HuH-7.5 (cell line): ENCODE measurements around the gene TDP2.
A peak's percentile ranks its signal among the peaks of the same experiment; 100 is the strongest.
"Not testable (repeated sequence)": the region's sequence is repeated elsewhere in the genome, so short reads cannot be mapped to it uniquely, and the experiment has no call there.

ENCODE experiments used
- DNase-seq: peaks from one replicate; pipeline ENCODE4 v3.0.0; 2011; ENCODE audit warnings: low spot score

Gene TDP2, protein sequence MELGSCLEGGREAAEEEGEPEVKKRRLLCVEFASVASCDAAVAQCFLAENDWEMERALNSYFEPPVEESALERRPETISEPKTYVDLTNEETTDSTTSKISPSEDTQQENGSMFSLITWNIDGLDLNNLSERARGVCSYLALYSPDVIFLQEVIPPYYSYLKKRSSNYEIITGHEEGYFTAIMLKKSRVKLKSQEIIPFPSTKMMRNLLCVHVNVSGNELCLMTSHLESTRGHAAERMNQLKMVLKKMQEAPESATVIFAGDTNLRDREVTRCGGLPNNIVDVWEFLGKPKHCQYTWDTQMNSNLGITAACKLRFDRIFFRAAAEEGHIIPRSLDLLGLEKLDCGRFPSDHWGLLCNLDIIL

DNA sequence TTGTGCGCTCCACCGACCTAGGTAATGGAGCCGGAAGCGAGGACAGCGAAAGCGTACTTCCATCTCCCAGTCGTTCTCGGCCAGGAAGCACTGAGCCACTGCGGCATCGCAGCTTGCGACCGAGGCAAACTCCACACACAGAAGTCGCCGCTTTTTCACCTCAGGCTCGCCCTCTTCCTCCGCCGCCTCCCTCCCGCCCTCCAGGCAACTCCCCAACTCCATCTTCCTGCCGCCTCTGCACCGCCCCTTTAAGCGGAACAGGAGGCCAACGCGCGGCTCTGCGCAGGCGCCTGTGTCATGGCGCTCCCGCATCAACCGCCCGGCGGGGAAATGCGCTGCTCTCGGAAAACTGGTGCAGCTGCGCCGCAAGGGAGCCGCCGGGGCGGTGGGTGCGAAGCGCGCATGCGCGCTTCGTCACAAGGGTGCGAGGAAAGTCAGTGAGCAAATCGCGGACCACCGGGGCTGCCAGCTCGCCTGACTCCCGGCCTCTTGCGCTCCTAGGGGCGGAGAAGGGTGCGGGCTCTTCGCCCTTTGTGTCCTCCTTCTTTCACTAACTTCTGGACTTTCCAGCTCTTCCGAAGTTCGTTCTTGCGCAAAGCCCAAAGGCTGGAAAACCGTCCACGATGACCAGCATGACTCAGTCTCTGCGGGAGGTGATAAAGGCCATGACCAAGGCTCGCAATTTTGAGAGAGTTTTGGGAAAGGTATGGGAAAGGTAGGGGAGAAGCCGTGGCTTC is at the start of gene TDP2, which contains the start of gene ACOT13:
TSS of gene TDP2 (minus strand) at position 259 of the 737 bp plus-strand sequence. CDS start at position 222, 37 bp downstream.
TSS of gene ACOT13 (plus strand) at position 437 of the 737 bp plus-strand sequence. CDS start at position 624, 187 bp downstream.
- DNase-seq: peak; percentile 62

DNA sequence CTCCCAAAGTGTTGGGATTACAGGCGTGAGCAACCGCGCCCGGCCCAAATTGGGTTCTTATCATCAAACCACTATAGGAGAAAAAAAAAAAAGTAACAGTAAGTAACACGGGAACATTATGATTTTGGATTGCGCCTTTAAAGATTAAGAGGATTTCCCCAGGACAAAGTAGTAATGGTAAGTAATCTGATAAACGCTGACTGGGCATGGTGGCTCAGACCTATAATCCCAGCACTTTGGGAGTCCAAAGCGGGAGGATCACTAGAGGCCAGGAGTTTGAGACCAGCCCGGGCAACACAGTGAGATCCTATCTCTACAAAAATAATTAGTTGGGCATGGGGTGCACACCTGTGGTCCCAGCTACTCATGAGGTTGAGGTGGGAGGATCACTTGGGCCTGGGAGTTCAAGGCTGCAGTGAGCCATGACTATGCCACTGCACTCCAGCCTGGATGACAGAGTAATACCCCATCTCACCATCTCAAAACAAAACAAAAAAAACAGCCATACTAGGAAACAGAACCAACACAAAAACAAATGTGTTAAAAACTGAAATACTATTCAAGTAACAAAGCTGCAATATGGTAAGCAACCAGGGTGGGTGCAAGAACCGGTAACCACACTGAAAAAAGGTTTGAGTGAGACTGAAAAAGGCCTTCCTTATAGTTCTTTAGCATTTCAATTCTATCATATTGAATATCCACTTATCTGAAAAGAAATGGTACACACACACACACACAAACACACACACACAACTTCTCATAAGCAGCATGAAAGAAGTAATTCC is 44.0 kb upstream of the TDP2 start:
- no peak for DNase-seq

DNA sequence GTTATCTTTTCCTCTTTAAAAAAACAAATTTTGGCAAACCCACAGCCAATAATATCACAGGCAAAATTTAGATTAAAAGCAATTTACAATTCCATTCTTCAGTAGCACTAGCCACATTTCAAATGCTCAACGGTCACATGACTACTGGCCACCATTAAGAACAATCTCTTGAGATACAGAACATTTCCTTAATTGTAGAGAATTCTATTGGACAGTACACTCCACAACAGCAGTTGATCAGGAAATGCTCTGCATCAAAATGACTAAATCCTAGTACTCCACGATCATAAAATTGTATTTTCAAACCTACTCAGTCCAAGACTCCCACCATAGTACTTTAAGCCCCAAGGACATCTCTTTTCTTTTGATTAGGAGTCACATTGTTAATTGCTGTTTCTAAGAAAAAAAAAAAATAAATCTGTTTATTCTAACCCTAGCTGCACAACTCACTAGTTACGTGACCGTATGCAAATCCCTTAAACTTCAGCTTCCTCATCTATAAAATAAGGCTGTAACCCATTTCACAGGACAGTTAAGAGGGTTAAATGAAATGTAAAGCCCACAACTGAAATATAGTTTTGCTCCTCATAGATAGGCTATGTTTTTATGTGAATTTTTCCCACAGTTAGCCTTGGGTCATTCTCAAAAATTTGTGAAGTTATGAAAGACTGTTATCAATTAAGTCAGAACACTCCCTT is 42.5 kb upstream of the TDP2 start:
- DNase-seq: no peak

DNA sequence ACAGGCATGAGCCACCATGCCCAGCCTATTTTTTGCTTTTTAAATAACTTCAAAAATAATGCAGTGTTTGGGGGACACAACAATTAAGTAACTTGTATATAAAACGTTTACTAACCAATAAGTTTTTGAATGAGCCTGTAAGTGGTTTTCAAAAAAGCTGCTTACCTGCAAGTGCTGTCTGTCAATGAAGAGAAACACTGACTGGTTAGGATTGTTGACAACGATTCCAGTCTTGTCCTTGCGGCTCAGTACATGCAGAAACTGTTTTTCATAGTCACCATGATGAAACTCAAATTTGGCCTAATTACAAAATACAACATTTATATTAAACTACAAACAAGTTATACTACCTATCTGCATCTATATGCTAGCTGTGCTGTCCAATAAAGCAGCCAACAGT is 41.9 kb upstream of the TDP2 start:
- DNase-seq: no peak

DNA sequence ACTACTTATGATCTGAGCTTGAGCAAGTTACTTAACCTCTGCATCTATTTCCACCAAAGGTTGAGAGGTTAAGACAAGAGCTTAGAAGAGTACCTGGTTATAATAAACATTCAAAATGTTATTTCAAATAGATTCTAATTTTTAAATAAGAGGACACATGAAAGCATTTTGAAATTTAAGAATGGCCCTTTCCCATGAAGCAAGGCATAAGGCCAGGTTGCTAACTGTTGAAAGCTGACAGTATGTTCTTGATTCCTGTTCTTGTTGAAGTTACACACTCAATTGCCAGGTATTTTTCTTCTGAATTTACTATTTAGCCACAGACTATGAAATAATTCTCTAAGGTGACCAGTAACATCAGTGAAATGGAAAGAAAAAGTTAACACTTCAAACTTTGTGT is 37.8 kb upstream of the TDP2 start:
- no peak for DNase-seq

DNA sequence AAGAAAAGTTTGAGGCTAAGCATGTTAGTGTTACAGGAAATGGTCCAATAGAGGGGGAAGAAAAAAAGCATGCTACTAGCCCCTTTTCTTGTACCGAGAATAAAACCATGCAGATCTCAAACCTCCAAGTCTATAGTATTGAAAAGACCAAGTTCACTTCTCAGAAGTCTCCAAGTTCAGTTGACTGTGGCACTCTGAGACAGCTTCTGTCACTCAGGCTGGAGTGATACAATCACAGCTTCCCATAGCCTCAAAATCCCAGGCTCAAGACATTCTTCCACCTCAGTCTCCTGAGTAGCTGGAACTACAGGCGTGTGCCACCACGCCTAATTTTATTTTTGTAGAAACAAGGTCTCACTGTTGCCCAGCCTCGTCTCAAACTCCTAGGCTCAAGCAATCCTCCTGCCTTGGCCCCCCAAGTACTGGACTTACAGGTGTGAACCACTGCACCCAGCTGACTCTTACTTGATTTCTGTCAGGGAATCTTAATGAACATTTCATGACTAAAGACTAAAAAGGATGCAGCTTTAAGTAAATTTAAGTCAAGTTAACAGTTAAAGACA is 36.1 kb upstream of the TDP2 start:
- no peak for DNase-seq

DNA sequence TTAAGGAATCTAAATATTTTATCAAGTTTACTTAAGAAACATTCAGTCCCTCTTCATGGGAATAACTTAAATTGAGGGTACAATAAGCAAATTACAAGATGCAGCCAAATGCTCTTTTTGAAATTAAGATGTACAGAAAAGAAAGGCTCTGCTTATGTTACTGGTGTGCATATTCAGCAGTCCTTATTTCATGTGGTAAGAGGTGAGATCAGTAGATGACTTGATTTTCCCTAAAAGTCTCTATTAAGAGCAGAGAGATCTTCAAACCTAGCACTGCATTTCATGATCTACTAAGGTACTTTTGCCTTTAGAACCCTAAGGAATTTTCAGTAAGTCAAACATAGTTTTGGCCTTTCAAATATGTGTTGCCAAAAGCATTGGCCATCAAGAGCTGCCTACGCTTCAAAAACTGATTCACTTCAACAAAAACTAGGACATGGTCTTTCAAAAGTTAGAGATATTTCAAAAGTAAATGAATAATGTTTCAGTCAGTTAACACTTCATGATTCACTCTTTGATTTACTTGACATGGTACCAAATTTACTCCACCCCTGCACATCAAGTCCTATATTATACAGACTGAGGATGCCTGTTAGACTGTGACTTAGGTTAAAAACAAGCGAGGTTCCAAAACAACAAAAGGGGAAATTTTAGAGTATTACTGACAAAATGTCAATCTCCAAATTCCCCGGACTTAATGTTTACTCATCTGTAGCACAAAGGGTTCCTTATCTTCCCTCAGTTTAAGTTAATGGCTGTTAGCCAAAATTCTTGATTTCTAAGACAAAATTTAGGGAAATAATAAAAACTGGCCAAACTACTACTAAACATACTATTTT is 33.0 kb upstream of the TDP2 start:
- DNase-seq: no peak

DNA sequence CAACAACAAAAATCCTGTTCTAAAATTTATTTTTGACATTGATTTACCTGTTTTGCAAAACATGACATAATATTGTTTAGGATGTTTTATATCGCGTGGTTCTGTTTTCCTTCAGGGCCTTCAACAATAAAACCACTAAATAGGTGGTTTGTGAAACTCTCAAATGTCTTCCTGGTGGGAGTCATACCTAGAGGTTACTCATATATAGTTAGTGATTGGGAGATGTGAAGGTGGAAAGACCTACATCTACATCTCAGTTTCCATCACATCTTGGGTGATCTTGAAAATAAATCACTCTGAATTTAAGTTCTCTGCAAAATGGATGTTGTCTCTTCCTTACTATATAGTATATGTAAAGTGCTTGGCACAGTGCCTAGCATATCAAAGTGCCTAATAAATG is 29.4 kb upstream of the TDP2 start:
- DNase-seq: no peak

DNA sequence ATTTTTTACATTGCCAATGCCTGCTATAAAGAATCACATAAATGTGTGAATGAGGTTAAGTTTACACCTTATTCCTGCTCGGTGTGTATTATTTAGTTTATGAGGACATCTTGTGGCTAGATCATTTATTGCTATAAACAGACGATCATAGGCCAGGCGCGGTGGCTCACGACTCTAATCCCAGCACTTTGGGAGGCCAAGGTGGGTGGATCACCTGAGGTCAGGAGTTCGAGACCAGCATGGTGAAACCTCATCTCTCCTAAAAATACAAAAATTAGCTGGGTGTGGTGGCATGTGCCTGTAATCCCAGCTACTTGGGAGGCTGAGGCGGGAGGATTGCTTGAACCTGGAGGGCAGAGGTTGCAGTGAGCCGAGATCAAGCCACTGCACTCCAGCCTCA is 28.9 kb upstream of the TDP2 start:
- not testable (repeated sequence) for DNase-seq

DNA sequence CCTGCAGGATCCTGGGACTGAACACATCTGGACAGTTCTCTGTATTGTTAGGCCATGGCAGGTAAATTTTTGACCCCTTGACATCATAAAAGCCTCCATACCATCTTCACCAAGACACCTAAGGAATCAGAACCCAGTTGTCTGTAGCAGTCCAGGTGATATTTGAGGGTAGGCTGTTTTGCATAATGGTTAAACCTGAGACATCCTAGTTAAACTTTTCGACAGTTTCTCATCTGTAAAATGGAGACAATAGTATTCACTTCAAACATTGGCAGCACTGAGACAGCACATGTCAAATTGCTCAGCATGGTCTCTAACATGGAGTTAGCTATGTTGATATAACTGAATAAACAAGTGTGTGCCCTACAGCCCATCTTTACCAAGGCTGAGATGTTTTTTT is 27.5 kb upstream of the TDP2 start:
- DNase-seq: no peak

DNA sequence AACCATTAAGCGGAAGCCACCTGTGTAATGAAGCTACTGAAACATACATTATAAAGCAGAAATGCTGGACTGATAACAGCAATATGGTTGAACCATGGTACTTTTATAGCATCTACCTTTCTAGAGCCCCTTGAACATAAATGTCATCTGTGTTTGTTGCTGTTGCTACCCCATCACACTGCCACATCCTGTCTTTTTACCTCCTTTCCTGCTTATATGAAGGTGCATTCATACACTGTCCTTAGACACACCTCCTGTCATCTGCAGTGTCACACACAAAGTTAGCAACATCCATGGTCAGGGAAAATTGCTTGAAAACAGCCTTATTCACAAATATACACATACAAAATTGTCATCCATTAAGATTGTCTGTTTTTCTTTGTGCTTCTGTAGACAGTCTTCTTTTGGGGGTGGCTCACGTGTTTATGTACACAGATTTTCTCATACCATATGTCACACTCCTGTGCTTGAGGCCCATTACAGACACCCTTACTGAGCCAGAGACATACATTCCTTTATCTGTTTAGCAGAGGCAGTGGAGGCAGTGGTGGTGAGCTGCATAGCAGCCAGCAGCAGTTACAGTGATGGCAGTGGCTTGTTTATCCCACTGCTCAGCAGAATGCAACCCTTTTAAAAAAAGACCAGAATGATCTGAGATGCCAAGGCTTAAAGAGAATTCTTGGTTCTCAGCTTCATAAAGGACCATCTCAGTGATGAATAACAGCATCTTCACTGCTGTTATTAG is 26.3 kb upstream of the TDP2 start:
- DNase-seq: no peak

DNA sequence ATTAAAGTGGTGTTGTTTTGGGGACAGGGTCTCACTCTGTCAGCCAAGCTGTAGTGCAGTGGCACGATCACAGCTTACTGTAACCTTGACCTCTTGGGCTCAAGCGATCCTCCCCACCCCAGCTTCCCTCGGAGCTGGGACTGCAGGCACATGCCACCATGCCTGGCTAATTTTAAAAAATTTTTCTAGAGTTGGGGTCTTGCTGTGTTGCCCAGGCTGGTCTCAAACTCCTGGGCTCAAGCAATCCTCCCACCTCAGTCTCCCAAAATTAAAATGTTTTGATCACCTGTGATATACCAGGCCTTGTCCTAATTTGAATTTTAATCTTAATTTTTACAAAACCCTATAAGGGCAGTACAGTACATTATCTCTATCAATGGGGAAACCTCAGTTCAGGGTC is 25.7 kb upstream of the TDP2 start:
- no peak for DNase-seq

DNA sequence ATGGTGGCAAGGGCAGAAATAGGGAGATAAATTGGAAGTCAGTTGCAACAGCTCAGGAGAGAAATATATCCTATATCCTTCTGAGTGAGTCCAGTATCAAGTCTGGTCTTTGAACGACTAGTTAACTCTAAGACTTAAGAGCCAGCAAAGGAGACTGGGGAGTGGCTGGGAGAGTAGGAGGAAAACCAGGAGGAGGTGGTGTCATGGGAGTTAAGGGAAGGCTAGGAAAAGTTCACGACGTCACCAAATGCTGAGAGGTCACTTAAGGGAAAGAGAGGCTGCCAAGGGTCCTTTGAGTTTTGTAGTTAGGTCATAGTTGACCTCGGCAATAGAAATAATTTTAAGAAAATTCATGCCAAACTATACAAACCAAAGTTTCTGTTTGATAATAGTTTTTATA is 25.3 kb upstream of the TDP2 start:
- no peak for DNase-seq

DNA sequence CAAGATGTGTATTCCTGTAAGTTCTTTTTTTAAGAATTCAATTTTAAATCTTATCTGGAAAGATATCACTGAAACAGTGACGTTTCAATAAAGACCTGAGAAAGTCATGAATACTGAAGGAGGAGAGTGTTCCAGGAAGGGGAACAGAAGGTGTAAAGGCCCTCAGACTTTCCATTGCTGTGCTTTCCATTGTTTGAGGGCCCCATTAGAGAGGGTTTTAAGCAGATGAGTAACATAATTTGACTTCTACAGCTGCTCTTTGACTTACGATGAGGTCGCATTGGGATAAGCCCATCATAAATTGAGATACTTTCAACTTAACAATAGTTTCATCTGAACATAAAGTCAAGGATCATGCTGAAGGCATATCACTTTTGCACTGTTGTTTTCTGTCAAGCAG is 24.9 kb upstream of the TDP2 start:
- no peak for DNase-seq

DNA sequence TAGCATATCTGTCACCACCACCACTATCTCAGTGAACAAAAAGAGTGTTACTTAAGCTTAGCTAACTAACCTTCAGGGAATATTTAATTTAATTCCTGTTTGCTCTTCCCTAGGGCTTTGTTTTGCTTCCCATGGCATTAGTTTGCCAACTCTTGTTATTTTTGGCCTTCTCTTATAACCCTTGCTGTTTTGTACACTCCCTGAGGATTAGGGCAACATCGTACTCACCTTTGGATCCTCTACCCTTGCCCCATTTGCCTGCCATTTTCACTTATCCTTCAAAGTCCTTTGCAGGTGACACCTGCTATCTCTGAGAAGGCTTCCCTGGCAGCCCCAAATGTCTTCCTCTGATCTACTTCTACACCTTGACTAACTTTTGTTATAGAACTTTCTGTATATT is 23.9 kb upstream of the TDP2 start:
- DNase-seq: no peak

DNA sequence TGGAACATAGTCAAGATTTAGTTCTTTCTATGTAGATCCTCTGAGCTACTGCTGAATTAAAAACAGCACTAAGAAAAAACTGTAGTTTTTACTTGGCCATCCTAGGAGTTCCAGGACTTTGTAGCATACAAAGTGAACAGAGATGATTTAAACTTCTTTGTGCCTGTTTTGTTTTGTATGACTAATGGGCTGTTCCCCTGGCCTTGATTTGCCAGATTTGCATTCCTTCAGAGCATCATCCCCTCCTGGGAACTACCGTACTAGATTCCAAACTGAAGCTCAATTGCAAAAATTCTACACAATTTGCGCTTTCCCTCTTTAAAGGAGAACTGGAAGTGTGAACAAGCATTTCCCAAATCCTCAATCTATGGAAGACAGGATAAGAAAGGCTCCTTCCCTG is 23.3 kb upstream of the TDP2 start:
- no peak for DNase-seq

DNA sequence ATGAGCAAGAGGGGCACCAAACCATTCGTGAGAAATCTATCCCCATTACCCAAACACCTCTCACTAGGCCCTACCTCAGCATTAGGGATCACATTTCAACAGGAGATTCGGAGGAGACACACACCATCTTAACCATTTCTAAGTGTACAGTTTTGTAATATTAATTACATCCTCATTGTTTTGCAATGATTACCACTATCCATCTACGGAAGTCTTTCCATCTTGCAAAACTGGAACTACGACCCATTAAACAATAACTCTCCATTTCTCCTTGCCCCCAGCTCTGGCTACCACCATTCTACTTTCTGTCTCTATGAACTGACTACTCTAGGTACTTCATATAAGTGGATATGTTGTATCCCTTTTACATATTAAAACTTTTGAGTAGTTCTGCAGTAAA is 20.2 kb upstream of the TDP2 start:
- no peak for DNase-seq

DNA sequence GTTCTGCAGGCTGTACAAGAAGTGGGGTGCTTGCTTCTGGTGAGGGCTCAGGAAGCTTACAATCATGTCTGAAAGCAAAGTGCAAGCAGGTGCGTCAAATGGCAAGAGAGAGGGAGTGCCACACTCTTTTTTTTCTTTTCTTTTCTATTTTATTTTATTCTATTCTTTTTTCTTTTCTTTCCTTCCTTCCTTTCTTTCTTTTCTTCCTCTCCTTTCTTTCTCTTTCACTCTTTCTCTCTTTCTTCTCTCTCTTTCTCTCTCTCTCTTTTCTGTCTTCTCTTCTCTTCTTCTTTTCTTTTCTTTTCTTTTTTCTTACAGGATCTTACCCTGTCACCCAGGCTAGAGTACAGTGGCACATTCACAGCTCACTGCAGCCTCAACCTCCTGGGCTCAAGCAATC is 19.7 kb upstream of the TDP2 start:
- no peak for DNase-seq

DNA sequence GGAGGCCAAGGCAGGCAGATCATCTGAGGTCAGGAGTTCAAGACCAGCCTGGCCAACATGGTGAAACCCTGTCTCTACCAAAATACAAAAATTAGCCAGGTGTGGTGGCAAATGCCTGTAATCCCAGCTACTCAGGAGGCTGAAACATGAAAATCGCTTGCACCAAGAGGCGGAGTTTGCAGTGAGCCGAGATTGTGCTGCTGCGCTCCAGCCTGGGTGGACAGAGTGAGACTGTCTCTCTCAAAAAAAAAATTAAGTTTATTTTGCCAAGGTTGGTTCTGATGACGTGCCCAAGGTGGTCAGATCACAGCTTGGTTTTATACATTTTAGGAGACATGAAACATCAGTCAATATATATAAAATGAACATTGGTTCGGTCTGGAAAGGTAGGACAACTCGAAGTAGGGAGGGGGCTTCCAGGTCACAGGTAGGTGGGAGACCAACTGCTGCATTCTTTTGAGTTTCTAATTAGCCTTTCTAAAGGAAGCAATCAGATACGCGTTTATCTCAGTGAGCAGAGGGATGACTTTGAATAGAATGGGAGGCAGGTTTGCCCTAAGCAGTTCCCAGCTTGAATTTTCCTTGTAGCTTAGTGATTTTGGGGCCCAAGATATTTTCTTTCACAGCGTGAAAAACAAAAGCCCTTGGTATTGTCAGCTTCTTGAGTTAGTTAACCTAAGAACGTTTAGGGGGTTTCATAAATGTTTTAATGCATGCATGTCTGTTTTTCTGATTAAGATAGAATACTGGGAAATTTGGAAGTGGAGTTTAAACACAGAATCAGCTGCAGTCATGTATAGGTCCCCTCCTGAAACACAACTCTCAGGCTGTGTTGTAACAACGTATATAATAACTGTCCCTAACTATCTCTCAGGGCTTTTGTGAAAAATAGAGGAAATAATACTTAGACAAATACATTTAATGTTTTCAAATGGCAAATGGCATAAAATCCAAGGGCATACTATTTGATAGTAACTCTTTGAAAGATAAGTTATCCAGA is 16.9 kb upstream of the TDP2 start:
- no peak for DNase-seq
